GM10847 (cell line): Measurements from ENCODE around the gene YIPF3.

ENCODE experiments used
- POLR2A ChIP-seq: IDR thresholded peaks from 2 replicates; pipeline ENCODE4 v1.6.1; 2011; ENCODE audit not compliant: insufficient read length; ENCODE audit errors: extremely low read depth

YIPF3 gene

DNA sequence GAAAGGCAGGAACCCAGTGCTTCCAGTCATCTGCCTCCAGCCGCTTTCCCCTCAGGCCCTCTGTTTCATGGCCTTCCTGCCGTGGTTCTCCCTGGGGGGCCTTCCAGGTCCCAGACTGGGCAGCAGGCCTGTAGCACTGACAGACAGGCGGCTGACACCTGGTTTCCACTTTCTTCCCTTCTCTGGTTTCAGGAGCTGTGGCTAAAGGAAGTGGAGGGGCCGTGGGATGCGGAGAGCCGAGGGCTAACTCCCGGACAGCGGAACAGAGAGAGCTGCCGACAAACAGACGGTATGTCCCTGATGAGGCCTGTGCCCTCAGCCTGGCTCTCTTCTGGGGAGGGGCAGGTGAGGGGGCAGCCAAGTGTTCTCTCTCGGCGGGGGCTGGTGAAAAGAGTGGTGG is 19.0 kb downstream of the YIPF3 start:
- no peak for TF ChIP-seq POLR2A

DNA sequence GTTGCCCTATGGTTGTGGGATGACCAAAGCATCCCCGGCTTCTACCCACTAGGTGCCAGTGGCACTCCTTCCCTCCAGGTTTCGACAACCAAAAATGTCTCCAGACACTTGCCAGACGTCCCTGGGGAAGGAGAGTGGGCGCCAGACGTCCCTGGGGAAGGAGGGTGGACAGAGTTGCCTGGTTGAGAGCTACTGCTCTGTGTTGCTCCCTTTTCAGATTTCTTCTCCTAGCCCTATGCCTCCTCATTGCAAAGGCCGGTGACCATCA is 19.7 kb downstream of the YIPF3 start:
- no peak for TF ChIP-seq POLR2A

DNA sequence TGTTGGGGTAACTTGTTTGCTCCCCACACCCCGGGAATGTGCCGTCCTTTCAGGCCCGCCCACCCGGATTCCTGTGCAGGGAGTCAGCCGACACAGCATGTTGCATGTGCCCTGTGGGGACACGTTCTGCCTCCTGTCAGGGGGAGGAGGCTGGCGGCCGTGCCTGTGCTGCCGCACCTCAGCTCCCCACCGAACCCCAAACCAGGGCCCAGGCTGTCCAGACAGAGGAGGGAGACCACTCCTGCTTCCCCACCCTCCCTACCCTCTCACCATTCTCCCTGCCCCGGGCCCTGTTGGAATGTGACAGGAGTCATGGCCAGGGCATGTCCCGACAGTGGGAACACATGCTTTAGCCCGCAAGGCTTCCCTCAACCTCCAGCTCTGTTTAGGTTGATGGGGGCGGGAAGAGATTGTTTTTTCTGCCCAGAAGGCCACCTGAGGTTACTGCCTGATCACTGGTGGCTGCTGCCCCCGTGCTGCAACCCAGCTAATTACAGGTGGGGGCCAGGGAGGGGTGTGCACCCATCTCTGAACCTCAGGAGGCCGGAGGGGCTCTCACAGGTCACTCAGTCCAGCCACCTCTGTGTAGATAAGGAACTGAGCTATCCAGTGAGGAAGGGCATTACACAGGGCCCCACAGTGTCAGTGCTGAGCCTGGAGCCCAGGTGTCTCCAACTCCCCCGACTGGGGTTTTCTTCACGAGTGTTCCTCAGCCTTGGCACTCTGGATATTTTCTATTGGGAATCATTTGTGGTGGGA is 20.2 kb downstream of the YIPF3 start:
- no peak for TF ChIP-seq POLR2A

DNA sequence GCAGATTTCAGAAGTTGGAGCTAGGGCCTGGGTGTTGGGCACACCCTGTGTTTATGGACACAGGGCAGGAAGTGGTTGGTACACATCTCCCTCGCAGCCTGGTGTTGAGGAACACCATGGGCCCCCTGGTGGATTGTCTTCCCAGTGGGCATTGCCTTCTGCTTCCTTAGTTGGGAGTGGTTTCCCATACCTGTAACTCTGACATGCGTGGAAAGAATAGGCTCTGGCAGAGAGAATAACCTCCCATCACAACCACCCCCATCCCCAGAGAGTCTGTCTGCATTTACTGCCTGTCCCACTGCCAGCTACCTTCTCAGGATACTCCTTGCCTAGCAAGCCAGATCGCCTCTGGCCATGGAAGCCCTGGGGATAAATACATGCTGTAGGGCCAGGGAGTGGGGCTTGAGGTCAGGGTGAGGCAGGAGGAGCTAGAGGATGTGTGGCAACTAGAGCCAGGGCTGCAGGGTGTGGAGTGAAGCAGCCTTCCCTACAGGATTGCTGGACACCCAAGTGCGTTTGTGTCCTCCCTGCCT is 21.3 kb downstream of the YIPF3 start:
- TF ChIP-seq POLR2A = no peak

DNA sequence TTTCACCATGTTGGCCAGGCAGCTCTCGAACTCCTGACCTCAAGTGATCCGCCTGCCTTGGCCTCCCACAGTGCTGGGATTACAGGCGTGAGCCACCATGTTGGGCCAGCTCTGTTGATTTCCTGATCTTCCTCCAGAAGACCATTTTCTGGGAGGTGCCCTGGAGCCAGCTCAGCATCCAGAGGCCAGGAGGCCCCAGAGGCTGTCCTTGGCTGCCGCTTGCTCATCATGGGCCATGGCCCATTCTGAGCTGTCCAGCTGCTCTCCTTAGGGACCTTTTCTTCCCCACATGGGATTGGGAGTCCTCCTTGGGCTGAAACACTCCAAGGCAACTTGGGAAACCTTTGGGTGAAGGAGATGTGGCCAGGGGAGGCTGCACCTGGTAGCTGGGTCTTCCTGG is 22.0 kb downstream of the YIPF3 start:
- no peak for TF ChIP-seq POLR2A

DNA sequence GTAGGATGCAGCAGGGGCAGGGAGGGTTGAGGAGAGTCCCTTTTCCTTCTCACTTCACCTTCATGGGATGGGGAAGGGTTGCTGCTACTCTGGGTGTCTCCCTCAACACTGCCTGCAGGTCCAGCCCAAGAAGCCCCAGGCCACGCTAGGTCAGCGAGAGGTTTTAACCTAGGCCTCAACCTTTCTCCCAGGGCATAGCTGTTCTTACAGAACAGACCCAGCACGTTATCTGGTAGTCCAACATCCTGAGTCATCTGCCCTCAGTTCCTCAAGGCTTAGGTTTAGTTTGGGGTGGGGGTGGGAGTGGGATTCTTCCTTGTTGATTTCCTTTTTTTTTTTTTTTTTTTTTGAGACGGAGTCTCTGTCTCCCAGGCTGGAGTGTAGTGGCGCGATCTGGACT is 22.4 kb downstream of the YIPF3 start:
- no peak for TF ChIP-seq POLR2A

DNA sequence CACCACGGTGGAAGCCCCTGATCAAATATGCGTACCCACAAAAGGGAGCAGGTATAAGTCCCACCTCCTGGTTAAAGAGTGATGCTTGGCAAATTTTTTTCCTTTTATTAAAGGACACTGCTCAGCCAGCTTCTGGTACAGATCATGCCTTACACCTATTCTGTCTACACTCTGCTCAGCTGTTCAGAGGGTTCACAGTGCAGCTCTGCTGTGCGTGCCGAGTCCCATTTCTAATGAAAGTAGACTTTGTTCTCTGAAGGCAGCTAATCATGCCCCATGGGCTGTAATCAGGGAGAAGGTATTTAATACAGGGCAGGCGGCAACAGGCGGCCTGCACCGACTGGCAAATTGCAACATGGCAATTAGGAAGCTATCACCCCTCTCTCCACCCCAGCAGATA is 22.9 kb downstream of the YIPF3 start:
- no peak for TF ChIP-seq POLR2A

DNA sequence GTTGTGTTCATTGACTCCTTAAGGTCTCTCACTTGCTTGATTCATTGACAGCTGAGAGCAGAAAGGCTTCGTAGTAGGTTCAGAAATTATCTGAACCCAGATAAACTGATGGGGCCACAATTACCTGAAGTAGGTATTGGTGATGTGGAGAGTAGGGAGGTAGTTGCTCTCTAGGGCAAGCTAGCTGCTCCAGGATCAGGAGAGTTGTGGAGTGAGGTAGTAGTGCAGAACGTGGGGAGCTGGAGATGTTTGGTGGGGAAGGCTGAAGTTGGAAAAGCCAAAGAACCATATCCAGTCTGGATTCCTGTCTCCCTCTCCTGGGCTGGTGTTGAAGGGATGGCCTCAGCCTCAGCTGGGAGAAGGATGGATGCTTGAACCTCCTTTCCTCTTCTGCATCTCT is 23.5 kb downstream of the YIPF3 start:
- no peak for TF ChIP-seq POLR2A

DNA sequence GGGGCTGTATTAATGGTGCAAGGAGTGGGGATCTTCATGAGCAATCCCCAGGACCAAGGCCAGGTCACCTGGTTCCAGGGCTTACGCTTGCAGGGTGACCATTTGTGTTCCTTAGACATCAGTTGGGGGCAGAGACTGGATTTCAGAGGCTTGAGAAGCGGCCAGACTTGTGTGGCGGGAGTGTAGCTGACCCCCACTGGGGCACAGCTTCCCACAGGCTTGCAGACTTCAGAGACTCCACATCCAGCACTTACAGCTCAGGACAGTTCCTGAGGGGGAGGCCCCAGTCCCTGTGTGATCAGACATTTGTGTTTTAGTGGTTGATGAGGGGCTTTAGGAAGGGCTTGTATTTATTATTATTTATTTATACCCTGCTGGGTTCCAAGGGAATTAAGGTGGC is 24.1 kb downstream of the YIPF3 start:
- TF ChIP-seq POLR2A = no peak

DNA sequence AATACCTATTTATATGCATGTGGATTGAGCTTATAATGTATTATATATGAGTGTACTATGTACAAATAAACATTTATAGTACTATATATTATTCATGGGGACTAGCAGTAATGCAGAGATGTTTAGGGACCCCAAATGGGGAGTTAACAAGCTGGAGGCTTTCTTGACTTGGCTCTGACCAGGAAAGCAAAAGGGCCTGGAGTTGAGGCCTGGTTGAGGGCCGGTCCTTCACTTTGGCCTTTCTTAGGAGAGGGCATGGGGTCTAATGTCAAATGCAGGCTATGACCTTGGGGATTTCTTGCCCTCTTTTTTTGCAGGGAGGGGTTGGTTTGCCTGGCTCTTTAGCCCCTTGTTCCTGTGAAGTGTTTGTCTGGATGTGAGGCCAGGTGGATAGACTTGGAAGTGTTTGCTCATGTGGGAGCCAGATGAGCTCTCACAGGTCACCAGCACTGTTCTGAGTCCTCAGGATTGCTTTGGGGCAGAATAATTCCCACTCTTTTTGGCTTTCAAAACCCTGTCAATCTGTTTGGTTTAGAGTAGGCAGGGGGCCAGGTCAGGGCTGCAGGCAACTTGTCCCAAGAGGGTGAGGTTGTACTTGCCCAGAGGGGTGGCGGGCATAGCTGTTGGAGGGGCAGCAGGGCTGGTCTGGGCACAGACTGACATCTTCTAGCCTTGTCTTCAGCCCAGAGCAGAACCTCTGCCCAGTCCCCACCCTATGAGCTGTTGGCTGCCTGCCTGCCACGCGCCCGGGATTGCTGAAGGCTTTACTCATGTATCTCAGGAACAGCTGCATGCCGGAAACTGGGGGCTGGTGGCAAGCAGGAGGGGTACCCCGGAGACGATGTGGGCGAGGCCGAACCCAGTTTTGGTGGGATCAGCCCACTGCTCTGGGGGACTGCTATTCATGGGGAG is 24.7 kb downstream of the YIPF3 start:
- no peak for TF ChIP-seq POLR2A

DNA sequence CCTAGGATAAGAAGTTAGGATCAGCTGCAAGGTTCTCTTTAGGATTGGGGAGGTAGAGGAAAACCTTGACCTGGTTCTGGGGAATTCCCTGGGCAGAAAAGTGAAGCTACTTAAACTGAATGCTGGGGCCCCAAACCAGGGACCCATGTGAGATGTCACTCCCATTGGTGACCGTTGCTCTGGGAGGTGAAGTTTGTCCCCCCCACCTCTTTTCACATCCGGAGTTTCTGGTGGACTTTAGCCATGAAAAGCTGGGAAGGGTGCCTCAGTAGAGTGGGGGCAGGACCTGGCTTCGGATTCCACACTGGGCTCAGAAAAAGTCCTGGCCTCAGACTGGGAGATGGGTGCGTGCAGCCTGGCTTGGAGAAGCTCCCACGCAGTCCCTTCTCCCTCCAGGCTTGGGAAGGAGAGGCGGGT is 26.2 kb downstream of the YIPF3 start:
- no peak for TF ChIP-seq POLR2A

DNA sequence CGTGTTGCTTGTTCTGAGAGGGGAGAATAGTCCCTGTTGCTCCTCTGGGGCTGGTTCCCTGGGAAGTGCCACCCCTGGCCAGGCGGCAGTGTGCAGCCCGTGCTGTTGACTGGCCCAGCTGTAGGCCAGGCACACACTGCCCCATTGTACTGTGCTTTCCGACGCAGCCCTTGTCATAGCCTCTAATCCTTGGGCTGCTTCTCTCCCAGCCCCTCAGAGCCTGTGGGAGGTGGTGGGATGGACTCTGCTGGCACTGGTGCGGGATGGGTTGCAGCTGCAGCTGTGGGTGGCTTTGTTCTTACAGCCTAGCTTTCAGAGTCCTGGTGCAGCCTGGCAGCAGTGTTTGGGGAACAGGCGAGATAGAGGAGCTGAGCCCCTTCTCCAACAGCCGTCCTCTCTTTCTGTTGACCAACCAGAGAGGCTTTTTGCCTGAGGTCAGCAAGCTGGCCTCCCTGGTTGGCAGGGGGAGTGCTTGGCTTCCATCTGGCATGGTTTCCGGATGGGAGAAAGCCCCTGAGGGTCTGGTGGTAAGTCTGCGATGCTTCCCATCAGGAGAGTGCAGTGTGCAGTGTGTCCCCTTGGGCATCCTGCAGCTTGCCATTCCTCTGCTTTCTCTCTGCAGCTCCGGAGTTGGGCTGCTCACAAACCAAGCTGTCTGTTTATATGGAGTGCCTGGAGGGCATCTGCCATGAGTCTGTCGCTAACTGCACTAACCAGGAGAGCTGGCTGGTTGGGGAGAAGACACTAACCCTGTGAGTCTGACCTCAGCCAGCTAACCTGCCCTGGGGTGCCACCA is 27.3 kb downstream of the YIPF3 start:
- no peak for TF ChIP-seq POLR2A

DNA sequence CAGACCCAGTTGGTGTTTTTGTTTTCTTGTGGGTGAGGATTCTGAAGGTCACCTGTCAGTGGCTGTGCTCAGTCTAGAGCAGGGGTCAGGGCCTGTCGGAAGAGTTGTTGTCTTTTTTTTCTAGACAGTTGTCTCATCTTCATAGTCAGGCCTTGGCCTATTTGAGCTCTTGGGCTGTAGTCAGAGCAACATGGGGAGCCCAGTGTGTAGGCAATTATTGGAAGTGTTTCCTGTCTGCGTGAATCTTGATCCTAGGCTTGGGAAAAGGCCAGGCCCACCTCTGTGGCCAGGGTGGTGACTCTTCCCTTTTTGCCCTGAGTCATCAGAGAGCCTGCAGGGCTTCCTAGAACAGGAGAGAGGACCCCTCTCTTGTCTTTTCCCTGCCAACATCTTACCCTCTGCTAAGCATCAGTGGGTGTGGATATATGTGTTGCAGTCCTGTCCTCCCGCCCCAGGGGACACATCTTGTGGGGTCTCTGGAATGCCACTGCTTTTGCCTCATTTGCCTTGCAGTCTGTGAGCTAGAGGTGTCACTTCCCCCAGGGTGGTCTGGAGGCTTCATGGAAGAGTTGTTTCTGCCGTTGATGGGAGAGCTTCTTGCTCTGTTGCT is 28.0 kb downstream of the YIPF3 start:
- no peak for TF ChIP-seq POLR2A

DNA sequence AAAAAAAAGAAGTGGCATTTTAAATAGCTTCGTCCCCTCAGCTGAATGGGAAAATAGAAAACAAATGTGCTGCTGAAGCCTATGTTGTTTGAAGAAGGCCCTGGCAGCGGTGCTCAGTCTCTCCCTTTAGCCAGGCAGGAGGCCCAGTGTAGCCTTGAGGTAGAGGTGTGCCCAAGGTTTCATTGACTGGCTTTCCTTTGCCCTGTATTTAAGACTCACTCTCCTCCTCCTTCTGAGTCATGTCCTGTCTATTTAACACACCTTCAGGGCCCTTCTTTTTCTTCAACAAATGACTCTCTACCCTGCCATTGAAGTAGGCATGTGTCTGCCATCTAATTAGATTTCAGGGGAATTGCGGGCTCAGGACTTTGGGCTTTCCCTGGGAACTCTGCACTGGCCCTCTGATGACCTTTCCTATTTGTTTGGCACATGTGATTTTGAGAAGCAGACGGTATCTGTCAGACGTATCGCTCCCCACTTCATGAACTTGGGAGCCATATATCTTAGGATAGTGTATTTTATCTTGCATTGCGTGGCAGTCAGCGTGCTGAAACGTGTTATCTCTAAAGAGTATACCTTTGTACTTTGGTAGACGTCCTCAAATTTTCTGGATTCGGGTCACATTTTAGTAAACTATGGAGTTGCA is 35.0 kb downstream of the YIPF3 start:
- no peak for TF ChIP-seq POLR2A

DNA sequence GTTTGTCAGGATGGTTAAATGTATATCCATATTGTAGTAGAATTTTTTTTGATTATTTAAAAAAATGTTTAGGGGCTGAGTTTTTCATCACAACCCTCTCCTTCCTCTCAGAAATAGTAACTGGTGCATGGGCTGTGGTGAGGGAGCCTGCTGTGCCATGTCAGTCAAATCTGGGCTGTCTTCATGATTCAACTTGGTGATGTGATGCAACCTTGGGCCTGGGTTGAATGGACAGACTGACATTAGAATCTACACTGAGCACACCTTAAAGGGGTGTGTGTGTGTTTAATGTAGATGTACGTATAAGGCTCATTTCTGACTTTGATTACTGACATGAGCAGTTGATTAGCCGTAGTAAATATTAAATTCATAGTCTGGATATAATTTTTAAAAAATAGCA is 35.7 kb downstream of the YIPF3 start:
- no peak for TF ChIP-seq POLR2A
